ENCODE results near the gene RBMS3.

GRCh38 chr3:29711255-29711771 lies 430.4 kb downstream of the RBMS3 start:
- TF ChIP-seq CTCF (IDR thresholded peaks at IDR 0.05): no peak
- TF ChIP-seq POLR2AphosphoS5 (IDR thresholded peaks at IDR 0.05): no peak
